Activated CD8-positive, alpha-beta T cell treated with anti-CD3 and anti-CD28 coated beads for 36 hours (primary cell): Measurements from ENCODE around the gene AMMECR1L. TPM values are rescaled to one million over a fixed set of nuclear protein-coding genes. Genes with fewer than 3 reads are reported as not detected.
A peak's percentile ranks its signal among the peaks of the same experiment; 100 is the strongest.
"Not testable (repeated sequence)": the region's sequence is repeated elsewhere in the genome, so short reads cannot be mapped to it uniquely, and the experiment has no call there.

Experiments
- ATAC-seq: fragments of 200-7000 bp; cut with Tn5 transposase; one replicate; pipeline ENCODE4 v1.10.0; 2021; ENCODE audit warnings: mild to moderate bottlenecking, moderate library complexity
- CTCF ChIA-PET: fragments of 350-600 bp; sonication (Branson Sonifier 250); formaldehyde crosslinking; loops from one replicate; lab custom pipeline; 2021; ENCODE audit warnings: antibody characterized with exemption; lab: Charles Lee
- POLR2A ChIA-PET: fragments of 350-600 bp; sonication (Branson Sonifier 250); formaldehyde crosslinking; loops from one replicate; lab custom pipeline; 2021; ENCODE audit warnings: antibody characterized with exemption; lab: Charles Lee
- DNase-seq: peaks from one replicate; pipeline ENCODE4 v3.0.0-alpha.2; 2020
- H3K27ac Mint-ChIP-seq: one replicate; pipeline ENCODE4 v1.8.0; 2021; ENCODE audit warnings: mild to moderate bottlenecking, mixed read lengths
- H3K27me3 Mint-ChIP-seq: one replicate; pipeline ENCODE4 v1.8.0; 2021; ENCODE audit warnings: mixed read lengths
- H3K36me3 Mint-ChIP-seq: one replicate; pipeline ENCODE4 v1.8.0; 2021; ENCODE audit warnings: low read depth, mixed read lengths
- H3K4me1 Mint-ChIP-seq: one replicate; pipeline ENCODE4 v1.8.0; 2021; ENCODE audit warnings: low read depth, mixed read lengths
- H3K4me3 Mint-ChIP-seq: one replicate; pipeline ENCODE4 v1.8.0; 2021; ENCODE audit warnings: mild to moderate bottlenecking, moderate library complexity, mixed read lengths
- H3K9me3 Mint-ChIP-seq: one replicate; pipeline ENCODE4 v1.8.0; 2021; ENCODE audit warnings: mixed read lengths
- CTCF ChIP-seq: fragments of 200-600 bp; IDR thresholded peaks from one replicate; pipeline ENCODE4 v1.8.0; 2022; ENCODE audit warnings: antibody characterized with exemption, mild to moderate bottlenecking
- intact Hi-C: fragments of 100-400 bp; cut with micrococcal nuclease; formaldehyde crosslinking; loops from one replicate; pipeline ENCODE4 v1.10.0; 2022
- total RNA-seq, 2 experiments: library from RNA; stranded (reverse); gene quantifications; one replicate each; pipeline ENCODE4 v1.2.3, GENCODE V29; 2021

Gene AMMECR1L
- 10 to 100 TPM; 12.5 to 13.1 TPM for total RNA-seq

- CTCF ChIA-PET: not testable (repeated sequence)
- peaks cover 45% of the 10 kb centered on the region for H3K4me1 Mint-ChIP-seq
- DNase-seq: peak; percentile 80
Observed at GRCh38 chr2:127885780-127886592, at the start of gene AMMECR1L. AMMECR1L (minus strand) TSS chr2:127885956; CDS start chr2:127874234, 11,722 bp downstream.

GRCh38 chr2:127935337-127935736 lies 49.6 kb upstream of the AMMECR1L start:
- H3K9me3 Mint-ChIP-seq: no peaks in the 10 kb centered on the region
- ATAC-seq (no peak), DNase-seq (no peak)
- ChIA-PET CTCF (no interaction called here), POLR2A (no interaction called here)
- H3K27me3 Mint-ChIP-seq: no peaks in the 10 kb centered on the region
- no peak overlapping the region for H3K27ac Mint-ChIP-seq
- H3K36me3 Mint-ChIP-seq: no peaks in the 10 kb centered on the region
- no peaks in the 10 kb centered on the region for H3K4me1 Mint-ChIP-seq
- TF ChIP-seq CTCF: no peak
- H3K4me3 Mint-ChIP-seq: no peak overlapping the region
- intact Hi-C loops: no loop called here

More at GRCh38 chr2:127885780-127886592, at the start of gene AMMECR1L:
- intact Hi-C loops, H3K27me3 Mint-ChIP-seq, H3K9me3 Mint-ChIP-seq: not testable (repeated sequence)
- POLR2A ChIA-PET: interaction anchor here (1.1 to 1.3 kb wide), 2 partner anchors 27 to 76 kb away, joined by 3 read pairs; no protein-coding TSS in a partner anchor
- peak; percentile 89 for ATAC-seq
- H3K4me3 Mint-ChIP-seq: peak within 1 kb of the TSS; percentile 81
- H3K27ac Mint-ChIP-seq: peak within 1 kb of the TSS; percentile 84
- peaks cover 28% of the 10 kb centered on the region for H3K36me3 Mint-ChIP-seq

GRCh38 chr2:127932199-127932876 lies 46.6 kb upstream of the AMMECR1L start:
- intact Hi-C loops: no loop called here
- Mint-ChIP-seq H3K9me3 (no peaks in the 10 kb centered on the region), H3K36me3 (no peaks in the 10 kb centered on the region), H3K4me3 (no peak overlapping the region), H3K4me1 (peaks cover 3% of the 10 kb centered on the region), H3K27ac (no peak overlapping the region), H3K27me3 (no peaks in the 10 kb centered on the region)
- POLR2A ChIA-PET: no interaction called here
- TF ChIP-seq CTCF: no peak
- ATAC-seq (no peak), DNase-seq (no peak)
- CTCF ChIA-PET: no interaction called here

GRCh38 chr2:127929449-127929848 lies 43.7 kb upstream of the AMMECR1L start:
- no peak for TF ChIP-seq CTCF
- no peaks in the 10 kb centered on the region for H3K9me3 Mint-ChIP-seq
- intact Hi-C loops: no loop called here
- ATAC-seq (no peak), DNase-seq (no peak)
- H3K27me3 Mint-ChIP-seq: peaks cover 2% of the 10 kb centered on the region
- CTCF ChIA-PET: no interaction called here
- POLR2A ChIA-PET: no interaction called here
- no peaks in the 10 kb centered on the region for H3K36me3 Mint-ChIP-seq
- H3K27ac Mint-ChIP-seq: no peak overlapping the region
- H3K4me1 Mint-ChIP-seq: peaks cover 3% of the 10 kb centered on the region
- no peak overlapping the region for H3K4me3 Mint-ChIP-seq

- no peak for TF ChIP-seq CTCF
- no peak for ATAC-seq
- H3K4me1 Mint-ChIP-seq: peaks cover 3% of the 10 kb centered on the region
- intact Hi-C loops: no loop called here
- H3K27ac Mint-ChIP-seq: no peak overlapping the region
- DNase-seq: no peak
- H3K27me3 Mint-ChIP-seq: peaks cover 2% of the 10 kb centered on the region
- POLR2A ChIA-PET: interaction anchor here (0.6 kb wide), 1 partner anchor 265 kb away, joined by 4 read pairs; no protein-coding TSS in a partner anchor
- no peaks in the 10 kb centered on the region for H3K36me3 Mint-ChIP-seq
- CTCF ChIA-PET: no interaction called here
- no peak overlapping the region for H3K4me3 Mint-ChIP-seq
- H3K9me3 Mint-ChIP-seq: no peaks in the 10 kb centered on the region
Observed at GRCh38 chr2:127927384-127927783, 41.6 kb upstream of the AMMECR1L start.
